ENCODE measurements around the gene ZNF576. TPM values are rescaled to one million over a fixed set of nuclear protein-coding genes. Genes with fewer than 3 reads are reported as not detected.
"Not testable (repeated sequence)": the region's sequence is repeated elsewhere in the genome, so short reads cannot be mapped to it uniquely, and the experiment has no call there.

Gene ZNF576
- total RNA-seq, 1 donor from 2014 or later = 11.3 TPM

DNA sequence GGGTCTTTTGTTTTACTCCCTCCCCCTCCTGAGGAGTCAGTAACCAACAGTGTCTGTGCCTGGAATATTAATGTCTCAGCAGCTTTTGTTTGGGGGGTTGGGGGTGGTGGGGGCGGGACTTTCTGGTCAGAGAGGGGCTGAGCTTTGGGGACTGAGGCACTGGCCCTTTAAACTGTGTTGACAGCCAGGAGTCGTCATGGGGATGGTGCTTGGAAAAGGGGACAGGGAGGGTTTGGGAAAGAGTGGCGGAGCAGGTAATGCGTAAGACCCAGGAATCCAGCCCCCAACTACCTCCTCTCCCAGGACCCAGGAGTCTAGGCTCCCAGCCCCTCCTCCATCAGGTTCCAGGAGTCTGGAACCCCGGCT, 38.1 kb downstream of the ZNF576 start:
- H3K27ac ChIP-seq (replicated peaks) = no peak overlapping the region

GRCh38 chr19:43634872-43635560, 38.6 kb downstream of the ZNF576 start:
- Histone ChIP-seq H3K9me3 (replicated peaks) (no peaks in the 10 kb centered on the region), H3K36me3 (no peaks in the 10 kb centered on the region), H3K4me1 (peaks cover 2% of the 10 kb centered on the region), H3K27me3 (ENCODE audit: low read depth) (peaks cover 39% of the 10 kb centered on the region), H3K4me3 (peak overlapping the region; percentile 11), H3K27ac (replicated peaks) (no peak overlapping the region)
- intact Hi-C loops (cut with micrococcal nuclease) = no loop called here
- TF ChIP-seq, protein P1, sequence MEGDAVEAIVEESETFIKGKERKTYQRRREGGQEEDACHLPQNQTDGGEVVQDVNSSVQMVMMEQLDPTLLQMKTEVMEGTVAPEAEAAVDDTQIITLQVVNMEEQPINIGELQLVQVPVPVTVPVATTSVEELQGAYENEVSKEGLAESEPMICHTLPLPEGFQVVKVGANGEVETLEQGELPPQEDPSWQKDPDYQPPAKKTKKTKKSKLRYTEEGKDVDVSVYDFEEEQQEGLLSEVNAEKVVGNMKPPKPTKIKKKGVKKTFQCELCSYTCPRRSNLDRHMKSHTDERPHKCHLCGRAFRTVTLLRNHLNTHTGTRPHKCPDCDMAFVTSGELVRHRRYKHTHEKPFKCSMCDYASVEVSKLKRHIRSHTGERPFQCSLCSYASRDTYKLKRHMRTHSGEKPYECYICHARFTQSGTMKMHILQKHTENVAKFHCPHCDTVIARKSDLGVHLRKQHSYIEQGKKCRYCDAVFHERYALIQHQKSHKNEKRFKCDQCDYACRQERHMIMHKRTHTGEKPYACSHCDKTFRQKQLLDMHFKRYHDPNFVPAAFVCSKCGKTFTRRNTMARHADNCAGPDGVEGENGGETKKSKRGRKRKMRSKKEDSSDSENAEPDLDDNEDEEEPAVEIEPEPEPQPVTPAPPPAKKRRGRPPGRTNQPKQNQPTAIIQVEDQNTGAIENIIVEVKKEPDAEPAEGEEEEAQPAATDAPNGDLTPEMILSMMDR (IDR thresholded peaks at IDR 0.05; ENCODE audit: borderline replicate concordance) = no peak
- DNase-seq = no peak

More for the DNA sequence above, 38.1 kb downstream of the ZNF576 start:
- intact Hi-C loops (cut with micrococcal nuclease) = no loop called here
- DNase-seq = no peak
- H3K27me3 ChIP-seq (ENCODE audit: low read depth) = peaks cover 38% of the 10 kb centered on the region
- peak overlapping the region; percentile 11 for H3K4me3 ChIP-seq
- TF ChIP-seq, protein P1 (IDR thresholded peaks at IDR 0.05; ENCODE audit: borderline replicate concordance) = no peak
- H3K9me3 ChIP-seq (replicated peaks) = no peaks in the 10 kb centered on the region
- H3K4me1 ChIP-seq = no peaks in the 10 kb centered on the region
- H3K36me3 ChIP-seq = no peaks in the 10 kb centered on the region

DNA sequence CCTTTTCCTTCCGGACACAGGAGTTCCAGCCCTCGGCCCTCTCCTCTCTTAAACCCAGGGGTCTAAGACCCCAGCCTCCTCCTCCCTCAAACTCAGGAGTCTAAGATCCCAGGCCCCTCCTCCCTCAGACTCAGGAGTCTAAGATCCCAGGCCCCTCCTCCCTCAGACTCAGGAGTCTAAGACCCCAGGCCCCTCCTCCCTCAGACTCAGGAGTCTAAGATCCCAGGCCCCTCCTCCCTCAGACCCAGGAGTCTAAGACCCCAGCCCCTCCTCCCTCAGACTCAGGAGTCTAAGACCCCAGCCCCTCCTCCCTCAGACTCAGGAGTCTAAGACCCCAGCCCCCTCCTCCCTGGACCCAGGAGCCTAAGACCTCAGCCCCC, 39.2 kb downstream of the ZNF576 start:
- H3K4me3 ChIP-seq = peak overlapping the region; percentile 11
- not testable (repeated sequence) for H3K27ac ChIP-seq (replicated peaks)

GRCh38 chr19:43636121-43636683, 39.8 kb downstream of the ZNF576 start:
- Histone ChIP-seq H3K27ac (replicated peaks) (no peak overlapping the region), H3K4me3 (no peak overlapping the region), H3K36me3 (no peaks in the 10 kb centered on the region), H3K4me1 (peaks cover 8% of the 10 kb centered on the region), H3K27me3 (ENCODE audit: low read depth) (peaks cover 51% of the 10 kb centered on the region), H3K9me3 (replicated peaks) (no peaks in the 10 kb centered on the region)
- DNase-seq = no peak
- TF ChIP-seq, protein P1 (IDR thresholded peaks at IDR 0.05; ENCODE audit: borderline replicate concordance) = no peak
- intact Hi-C loops (cut with micrococcal nuclease) = no loop called here

More for the DNA sequence above, 39.2 kb downstream of the ZNF576 start:
- DNase-seq; H3K36me3 ChIP-seq; H3K4me1 ChIP-seq; H3K9me3 ChIP-seq (replicated peaks); intact Hi-C loops (cut with micrococcal nuclease): not testable (repeated sequence)
- peaks cover 44% of the 10 kb centered on the region for H3K27me3 ChIP-seq (ENCODE audit: low read depth)

GRCh38 chr19:43638214-43638994, 42.0 kb downstream of the ZNF576 start:
- peak overlapping the region; percentile 69 for H3K4me3 ChIP-seq

More at GRCh38 chr19:43638214-43638994, 42.0 kb downstream of the ZNF576 start:
- Histone ChIP-seq H3K27ac (replicated peaks) (no peak overlapping the region), H3K4me1 (peaks cover 8% of the 10 kb centered on the region), H3K9me3 (replicated peaks) (no peaks in the 10 kb centered on the region), H3K36me3 (no peaks in the 10 kb centered on the region), H3K27me3 (ENCODE audit: low read depth) (peaks cover 57% of the 10 kb centered on the region)
- TF ChIP-seq, protein P1 (IDR thresholded peaks at IDR 0.05; ENCODE audit: borderline replicate concordance) = no peak
- intact Hi-C loops (cut with micrococcal nuclease) = no loop called here
- DNase-seq = no peak

All from left ventricle myocardium inferior (tissue), 1 donor.